ENCODE results near the gene MIGA1. TPM values are rescaled to one million over a fixed set of nuclear protein-coding genes. Genes with fewer than 3 reads are reported as not detected.
"Not testable (repeated sequence)": the region's sequence is repeated elsewhere in the genome, so short reads cannot be mapped to it uniquely, and the experiment has no call there.

The MIGA1 gene
- total and polyA plus RNA-seq, 2 of the 4 experiments (the other 2 are of a cell fraction): 5.7 to 16.3 TPM

- peaks cover 19 to 26% of the 10 kb centered on the region in 2 experiments for H3K79me1 ChIP-seq (ENCODE audit: low read depth in 1 of 2, low read length in 2 of 2)
- CTCF ChIA-PET; H4K20me1 ChIP-seq (ENCODE audit: insufficient read depth, low read length); BruUV-seq (replicated peaks); H2AK5ac ChIP-seq (ENCODE audit: low read depth, low read length); H4K8ac ChIP-seq (ENCODE audit: low read depth in 2 of 2, low read length in 2 of 2); H4K5ac ChIP-seq (ENCODE audit: low read depth, low read length); intact Hi-C loops (cut with micrococcal nuclease); H3K4me1 ChIP-seq (ENCODE audit: control insufficient read depth, insufficient read depth, low read length); H3K4me2 ChIP-seq (ENCODE audit: low read depth, low read length); in situ Hi-C loops (cut with MboI; ENCODE audit: low sequenced_read_pairs); H2BK20ac ChIP-seq (ENCODE audit: low read depth, low read length); H3K4me3 ChIP-seq (ENCODE audit: insufficient read depth, low read depth, low read length); DNase-seq; H2AFZ ChIP-seq (replicated peaks; ENCODE audit: low read length, poor library complexity); H3K14ac ChIP-seq (replicated peaks; ENCODE audit: low read depth, low read length); dilution Hi-C loops (cut with HindIII; ENCODE audit: low sequenced_read_pairs, unreplicated experiment); H3K56ac ChIP-seq (ENCODE audit: extremely low read depth, insufficient read depth, low read length); H2BK15ac ChIP-seq (ENCODE audit: low read depth, low read length); H2AK9ac ChIP-seq (replicated peaks; ENCODE audit: low read depth, low read length, poor library complexity); H4K91ac ChIP-seq (ENCODE audit: insufficient read depth, low read depth, low read length); H3K18ac ChIP-seq (ENCODE audit: low read depth, low read length); H3K9me1 ChIP-seq (ENCODE audit: insufficient read depth, low read length); ATAC-seq (ENCODE audit: low read depth); POLR2A ChIA-PET (ENCODE audit: unreplicated experiment); H3K9ac ChIP-seq (ENCODE audit: low read depth, low read length); H2BK5ac ChIP-seq (ENCODE audit: low read depth, low read length, poor library complexity, severe bottlenecking); H3K23ac ChIP-seq (ENCODE audit: low read depth, low read length); H2BK120ac ChIP-seq (ENCODE audit: low read depth, low read length); H3K27ac ChIP-seq (ENCODE audit: insufficient read depth, low read length); H3K27me3 ChIP-seq (ENCODE audit: control insufficient read depth, insufficient read depth, low read length); H3K4ac ChIP-seq (ENCODE audit: low read depth, low read length); H3K9me3 ChIP-seq (ENCODE audit: control insufficient read depth, insufficient read depth, low read length): not testable (repeated sequence)
- peaks cover 21% of the 10 kb centered on the region for H3K36me3 ChIP-seq (ENCODE audit: control insufficient read depth, insufficient read depth, low read length)
- no CpG with 5 or more reads among the region's 2 CpGs for WGBS, 2 experiments (ENCODE audit: extremely low coverage in 2 of 2, insufficient read length in 1 of 2)
Measured at GRCh38 chr1:77786093-77786741, 6.8 kb downstream of the MIGA1 start.

Data from IMR-90 (cell line).